K562 (cell line): ENCODE results near the gene SLC34A3. TPM values are rescaled to one million over a fixed set of nuclear protein-coding genes. Genes with fewer than 3 reads are reported as not detected.
A peak's percentile ranks its signal among the peaks of the same experiment; 100 is the strongest.

ENCODE experiments used
- BRD9 ChIP-seq: fragments of 450-650 bp; IDR thresholded peaks from 2 replicates; pipeline ENCODE4 v1.6.1; 2018; ENCODE audit warnings: low read depth; ENCODE audit not compliant: partially characterized antibody
- HDAC8 ChIP-seq: fragments of 450-650 bp; IDR thresholded peaks from 2 replicates; pipeline ENCODE4 v1.6.1; 2016; ENCODE audit warnings: mild to moderate bottlenecking, missing genetic modification characterization, moderate library complexity, missing compliant biosample characterization
- L3MBTL2 ChIP-seq: fragments of 450-650 bp; IDR thresholded peaks from 2 replicates; pipeline ENCODE4 v1.6.1; 2016; ENCODE audit warnings: mild to moderate bottlenecking, moderate library complexity
- PBX2 ChIP-seq, 2 experiments: IDR thresholded peaks in 1 of 2; conservative IDR thresholded peaks in 1 of 2; 2 replicates each; pipeline ENCODE4 v1.6.1; 2016; ENCODE audit warnings: low read depth in 2 of 2, mild to moderate bottlenecking in 1 of 2, missing compliant biosample characterization in 1 of 2, missing genetic modification characterization in 1 of 2, moderate library complexity in 1 of 2
- SAFB2 ChIP-seq: fragments of 200-400 bp; formaldehyde crosslinking; IDR thresholded peaks from 2 replicates; pipeline ENCODE4 v1.6.1; 2018; ENCODE audit warnings: borderline replicate concordance, low read length, low read depth, moderate library complexity; ENCODE audit not compliant: severe bottlenecking
- SIN3A ChIP-seq, 2 experiments: fragments of 150-350 bp in 1 of 2; IDR thresholded peaks; 2 replicates each; pipeline ENCODE4 v1.6.1; 2011 to 2016; ENCODE audit warnings: borderline replicate concordance in 2 of 2, low read depth in 2 of 2, low read length in 2 of 2, mild to moderate bottlenecking in 2 of 2, moderate library complexity in 2 of 2; ENCODE audit not compliant: control insufficient read depth in 1 of 2
- ZNF121 ChIP-seq: sonication (generic); formaldehyde crosslinking; conservative IDR thresholded peaks from 2 replicates; pipeline ENCODE4 v1.8.0; 2022; ENCODE audit warnings: missing genetic modification reagents
- polyA plus RNA-seq, 8 experiments: library from polyadenylated mRNA; depleted of rRNA in 4 of 8; stranded (reverse) in 5 of 8; unstranded in 3 of 8; fragments of >200 nt; fragmentation: Nextera tagmentation in 2 of 8; fragmentation: Illumina TruSeq in 1 of 8; extraction: Ambion mirVana in 2 of 8; extraction: Trizol in 1 of 8; gene quantifications; 2 replicates each; pipeline versions ENCODE4 v1.2.1 to v1.2.3, GENCODE V29; 2011 to 2014; ENCODE audit warnings: inconsistent platforms in 1 of 8, missing spikeins in 1 of 8
- total RNA-seq, 7 experiments: library from RNA; depleted of rRNA in 6 of 7; stranded (reverse); fragments of >200 nt in 6 of 7; fragmentation: Illumina TruSeq in 2 of 7; extraction: Trizol in 2 of 7; gene quantifications; 2 replicates each; pipeline versions ENCODE4 v1.2.1 to v1.2.3, GENCODE V29; 2011 to 2021; ENCODE audit warnings: low replicate concordance in 1 of 7
- TF ChIP-seq, protein P1 (sequence below), 2 experiments: fragments of 450-650 bp in 1 of 2; sonication (generic) in 1 of 2; formaldehyde crosslinking in 1 of 2; IDR thresholded peaks; 2 replicates each; pipeline versions ENCODE4 v1.7.1 to v1.9.0; 2016 to 2022; ENCODE audit warnings: inconsistent platforms in 1 of 2, mild to moderate bottlenecking in 1 of 2, missing genetic modification reagents in 1 of 2
- TF ChIP-seq, protein P2 (sequence below): fragments of 450-650 bp; IDR thresholded peaks from 2 replicates; pipeline ENCODE4 v1.6.1; 2018; ENCODE audit warnings: mild to moderate bottlenecking, low read depth; ENCODE audit not compliant: partially characterized antibody

The SLC34A3 gene
- total and polyA plus RNA-seq, 9 of the 15 experiments (the other 6 are each of a cell fraction or from before 2014, with no cell fraction given) = not detected

DNA sequence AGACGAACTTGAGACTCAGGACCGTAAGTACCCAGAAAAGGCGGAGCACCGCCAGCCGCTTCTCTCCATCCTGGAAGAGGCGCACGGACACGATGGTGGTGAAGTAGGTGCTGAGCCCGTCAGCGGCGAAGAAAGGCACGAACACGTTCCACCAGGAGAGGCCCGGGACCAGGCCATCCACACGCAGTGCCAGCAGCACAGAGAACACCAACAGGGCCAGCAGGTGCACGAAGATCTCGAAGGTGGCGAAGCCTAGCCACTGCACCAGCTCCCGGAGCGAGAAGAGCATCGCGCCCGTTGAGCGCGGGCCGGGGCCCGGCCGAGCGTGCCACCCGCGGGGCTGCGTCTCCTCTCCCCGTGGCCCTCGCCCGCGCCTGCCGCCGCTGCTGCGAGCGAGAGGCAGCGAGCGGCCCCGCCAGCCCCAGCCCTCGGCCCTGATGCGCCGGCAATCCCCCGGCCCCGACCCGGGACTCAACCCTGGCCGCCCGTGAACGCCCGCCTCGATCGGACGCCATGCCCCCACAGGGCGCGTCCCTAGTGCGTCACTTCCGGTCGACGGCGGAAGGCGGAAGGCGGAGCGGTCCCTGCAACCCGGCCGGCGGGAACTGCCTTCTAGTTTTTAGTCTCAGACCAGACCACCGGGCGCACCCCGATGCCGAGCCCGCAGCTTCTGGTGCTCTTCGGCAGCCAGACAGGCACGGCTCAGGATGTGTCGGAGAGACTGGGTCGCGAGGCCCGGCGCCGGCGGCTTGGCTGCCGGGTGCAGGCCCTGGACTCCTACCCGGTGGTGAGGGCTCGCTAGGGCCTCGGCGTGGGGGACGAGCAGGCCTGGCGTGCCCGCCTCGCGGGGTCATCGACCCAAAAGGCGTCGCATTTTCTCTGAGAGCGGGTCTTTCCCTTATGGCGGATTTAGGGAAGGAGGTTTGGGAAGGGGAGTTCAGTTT lies 25.3 kb upstream of the SLC34A3 start, which contains the start of the genes NDOR1 and TMEM203 (continued):
- TF ChIP-seq HDAC8 (no peak), PBX2 (CRISPR knock-in tag; IDR thresholded peaks at IDR 0.05; ENCODE audit: low read depth) (no peak), PBX2 (tag; conservative IDR thresholded peaks at IDR 0.05; ENCODE audit: low read depth) (no peak), SAFB2 (no peak), SIN3A (IDR thresholded peaks at IDR 0.05; ENCODE audit: borderline replicate concordance in 2 of 2, control insufficient read depth in 1 of 2, low read depth in 2 of 2, low read length in 2 of 2) (peak; percentile 94 to 95), L3MBTL2 (no peak), ZNF121 (CRISPR knock-in tag) (no peak), BRD9 (no peak)
- TF ChIP-seq, protein P1, sequence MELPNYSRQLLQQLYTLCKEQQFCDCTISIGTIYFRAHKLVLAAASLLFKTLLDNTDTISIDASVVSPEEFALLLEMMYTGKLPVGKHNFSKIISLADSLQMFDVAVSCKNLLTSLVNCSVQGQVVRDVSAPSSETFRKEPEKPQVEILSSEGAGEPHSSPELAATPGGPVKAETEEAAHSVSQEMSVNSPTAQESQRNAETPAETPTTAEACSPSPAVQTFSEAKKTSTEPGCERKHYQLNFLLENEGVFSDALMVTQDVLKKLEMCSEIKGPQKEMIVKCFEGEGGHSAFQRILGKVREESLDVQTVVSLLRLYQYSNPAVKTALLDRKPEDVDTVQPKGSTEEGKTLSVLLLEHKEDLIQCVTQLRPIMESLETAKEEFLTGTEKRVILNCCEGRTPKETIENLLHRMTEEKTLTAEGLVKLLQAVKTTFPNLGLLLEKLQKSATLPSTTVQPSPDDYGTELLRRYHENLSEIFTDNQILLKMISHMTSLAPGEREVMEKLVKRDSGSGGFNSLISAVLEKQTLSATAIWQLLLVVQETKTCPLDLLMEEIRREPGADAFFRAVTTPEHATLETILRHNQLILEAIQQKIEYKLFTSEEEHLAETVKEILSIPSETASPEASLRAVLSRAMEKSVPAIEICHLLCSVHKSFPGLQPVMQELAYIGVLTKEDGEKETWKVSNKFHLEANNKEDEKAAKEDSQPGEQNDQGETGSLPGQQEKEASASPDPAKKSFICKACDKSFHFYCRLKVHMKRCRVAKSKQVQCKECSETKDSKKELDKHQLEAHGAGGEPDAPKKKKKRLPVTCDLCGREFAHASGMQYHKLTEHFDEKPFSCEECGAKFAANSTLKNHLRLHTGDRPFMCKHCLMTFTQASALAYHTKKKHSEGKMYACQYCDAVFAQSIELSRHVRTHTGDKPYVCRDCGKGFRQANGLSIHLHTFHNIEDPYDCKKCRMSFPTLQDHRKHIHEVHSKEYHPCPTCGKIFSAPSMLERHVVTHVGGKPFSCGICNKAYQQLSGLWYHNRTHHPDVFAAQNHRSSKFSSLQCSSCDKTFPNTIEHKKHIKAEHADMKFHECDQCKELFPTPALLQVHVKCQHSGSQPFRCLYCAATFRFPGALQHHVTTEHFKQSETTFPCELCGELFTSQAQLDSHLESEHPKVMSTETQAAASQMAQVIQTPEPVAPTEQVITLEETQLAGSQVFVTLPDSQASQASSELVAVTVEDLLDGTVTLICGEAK (IDR thresholded peaks at IDR 0.05) = peak; percentile 97
- TF ChIP-seq, protein P1 (CRISPR knock-in tag; IDR thresholded peaks at IDR 0.05) = no peak
- TF ChIP-seq, protein P2, sequence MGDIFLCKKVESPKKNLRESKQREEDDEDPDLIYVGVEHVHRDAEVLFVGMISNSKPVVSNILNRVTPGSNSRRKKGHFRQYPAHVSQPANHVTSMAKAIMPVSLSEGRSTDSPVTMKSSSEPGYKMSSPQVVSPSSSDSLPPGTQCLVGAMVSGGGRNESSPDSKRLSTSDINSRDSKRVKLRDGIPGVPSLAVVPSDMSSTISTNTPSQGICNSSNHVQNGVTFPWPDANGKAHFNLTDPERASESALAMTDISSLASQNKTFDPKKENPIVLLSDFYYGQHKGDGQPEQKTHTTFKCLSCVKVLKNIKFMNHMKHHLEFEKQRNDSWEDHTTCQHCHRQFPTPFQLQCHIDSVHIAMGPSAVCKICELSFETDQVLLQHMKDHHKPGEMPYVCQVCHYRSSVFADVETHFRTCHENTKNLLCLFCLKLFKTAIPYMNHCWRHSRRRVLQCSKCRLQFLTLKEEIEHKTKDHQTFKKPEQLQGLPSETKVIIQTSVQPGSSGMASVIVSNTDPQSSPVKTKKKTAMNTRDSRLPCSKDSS = no peak
